T-helper 1 cell treated with Interleukin-12 subunit alpha and Interleukin-12 subunit beta and Interleukin-4 antibody, amounts not matched to agents 30 ng/mL and 1 ng/mL, for 36 hours (primary cell): ENCODE measurements around the gene POLD1. TPM values are rescaled to one million over a fixed set of nuclear protein-coding genes. Genes with fewer than 3 reads are reported as not detected.

Source experiments
- intact Hi-C: fragments of 100-400 bp; cut with micrococcal nuclease; formaldehyde crosslinking; loops from one replicate; pipeline ENCODE4 v1.15.1; 2024
- total RNA-seq: library from RNA; stranded (reverse); gene quantifications from 2 replicates; pipeline ENCODE4 v1.2.3, GENCODE V29; 2022

The POLD1 gene
- total RNA-seq, 1 donor from 2014 or later: 105 TPM

DNA sequence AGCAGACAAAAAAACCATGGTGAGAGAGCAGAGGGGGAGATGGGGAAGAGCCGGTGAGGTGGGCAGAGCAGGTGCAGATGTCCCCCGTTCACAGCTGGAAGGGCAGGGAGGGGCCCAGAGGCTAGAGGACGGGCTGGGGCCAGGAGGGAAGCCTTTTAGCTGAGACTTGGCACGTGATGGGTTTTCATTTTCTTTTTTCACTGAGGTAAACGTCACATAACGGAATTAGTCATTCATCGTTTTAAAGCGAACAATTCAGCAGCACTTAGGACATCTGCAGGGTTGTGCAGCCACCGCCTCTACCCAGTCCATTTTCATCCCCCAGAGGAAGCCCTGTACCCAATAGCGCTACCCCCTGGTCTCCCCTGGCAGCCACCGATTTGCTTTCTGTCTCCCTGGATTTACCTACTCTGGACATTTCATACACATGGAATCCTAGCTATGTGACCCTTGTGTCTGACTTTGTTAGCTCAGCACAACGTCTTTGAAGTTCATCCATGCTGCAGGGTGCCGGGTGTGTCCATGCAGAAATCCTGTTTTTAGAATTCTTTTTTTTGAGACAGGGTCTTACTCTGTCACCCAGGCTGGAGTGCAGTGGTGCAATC, 76.1 kb downstream of the POLD1 start:
- intact Hi-C loops: no loop called here

DNA sequence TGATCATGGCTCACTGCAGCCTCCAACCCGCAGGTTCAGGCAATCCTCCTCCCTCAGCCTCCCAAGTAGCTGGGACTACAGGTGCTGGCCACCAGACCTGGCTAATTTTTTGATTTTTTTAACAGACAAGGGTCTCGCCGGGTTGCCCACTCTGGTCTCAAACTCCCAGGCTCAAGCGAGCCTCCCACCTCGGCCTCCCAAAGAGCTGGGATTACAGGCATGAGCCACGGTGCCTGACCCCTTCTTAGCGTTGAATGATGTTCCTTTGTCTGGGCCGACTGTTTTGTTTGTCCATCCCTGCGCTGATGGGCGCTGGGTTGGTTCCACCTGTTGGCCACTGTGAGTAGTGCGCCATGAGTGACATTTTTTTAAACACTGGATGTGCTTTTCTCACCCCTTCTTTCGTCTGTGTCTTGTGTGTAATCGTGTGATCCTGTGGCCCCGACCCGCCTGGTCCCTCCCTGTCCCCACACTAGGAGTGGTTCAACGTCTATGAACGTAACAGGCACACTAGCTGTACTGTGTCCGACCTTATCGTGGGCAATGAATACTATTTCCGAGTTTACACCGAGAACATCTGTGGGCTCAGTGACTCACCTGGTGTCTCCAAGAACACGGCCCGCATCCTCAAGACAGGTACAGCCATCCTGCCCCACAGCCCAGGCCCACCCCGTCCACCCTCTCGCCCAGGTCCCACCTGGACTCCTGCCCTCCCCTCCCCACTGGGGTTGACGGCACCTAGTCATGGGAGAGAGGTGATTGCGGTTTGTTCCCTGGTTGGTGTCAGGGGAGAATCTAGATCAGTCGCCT, 77.1 kb downstream of the POLD1 start:
- intact Hi-C loops: loop anchor here (1.0 kb wide), 4 partner anchors 15 to 132 kb away; partner anchors contain the start of genes EMC10, GARIN5A and KCNC3

DNA sequence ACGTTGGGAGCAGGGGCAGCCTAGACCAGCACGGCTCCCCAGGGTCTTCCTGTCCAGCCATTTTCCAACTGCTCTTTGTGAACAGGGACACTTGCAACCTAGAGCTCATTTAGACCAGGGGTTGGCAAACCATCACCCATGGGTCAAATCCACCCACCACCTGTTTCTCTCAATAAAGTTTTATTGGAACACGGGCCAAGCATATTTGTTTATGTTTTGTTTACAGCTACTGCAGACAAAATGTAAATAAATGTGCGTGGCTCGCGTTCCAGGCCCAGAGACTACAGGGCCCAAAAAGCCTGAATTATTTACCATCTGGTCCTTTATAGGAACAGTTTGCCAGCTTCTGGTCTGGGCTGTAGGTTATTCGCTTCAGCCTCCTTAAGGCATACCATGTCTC, 78.8 kb downstream of the POLD1 start:
- intact Hi-C loops: no loop called here

DNA sequence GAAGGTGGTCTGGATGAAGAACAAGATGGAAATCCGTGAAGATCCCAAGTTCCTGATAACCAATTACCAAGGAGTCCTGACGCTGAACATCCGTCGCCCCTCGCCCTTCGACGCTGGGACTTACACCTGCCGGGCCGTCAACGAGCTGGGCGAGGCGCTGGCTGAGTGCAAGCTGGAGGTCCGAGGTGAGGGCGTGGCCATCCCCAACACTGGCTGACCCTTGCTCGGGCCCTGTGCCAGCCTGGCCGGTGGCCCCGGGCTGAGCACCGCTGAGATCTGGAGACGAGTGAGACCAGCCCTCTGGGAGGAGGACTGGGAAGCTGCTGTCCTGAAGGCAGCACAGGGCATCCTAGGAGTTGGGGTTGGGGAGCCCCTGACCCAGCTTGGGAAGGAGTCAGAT, 80.2 kb downstream of the POLD1 start:
- intact Hi-C loops: no loop called here

DNA sequence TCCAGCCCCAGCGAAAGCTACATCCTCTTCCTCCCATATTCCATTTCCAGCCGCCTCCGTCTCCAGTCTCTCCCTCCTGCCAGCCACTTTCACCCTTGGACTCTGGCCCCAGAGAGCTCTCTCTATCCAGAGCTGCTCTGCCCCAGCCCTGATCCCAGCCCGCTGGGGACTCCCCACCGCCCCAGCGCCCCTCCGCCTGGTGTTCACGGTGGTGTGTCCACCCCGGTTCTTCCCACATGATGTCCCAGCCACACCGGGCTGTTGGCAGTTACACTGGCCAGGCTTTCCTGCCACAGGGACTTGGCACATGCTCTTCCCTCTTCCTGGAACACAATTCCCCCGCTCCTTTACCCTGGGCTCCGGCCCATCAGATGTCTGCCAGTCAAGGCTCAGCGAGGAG, 80.9 kb downstream of the POLD1 start:
- intact Hi-C loops: no loop called here

DNA sequence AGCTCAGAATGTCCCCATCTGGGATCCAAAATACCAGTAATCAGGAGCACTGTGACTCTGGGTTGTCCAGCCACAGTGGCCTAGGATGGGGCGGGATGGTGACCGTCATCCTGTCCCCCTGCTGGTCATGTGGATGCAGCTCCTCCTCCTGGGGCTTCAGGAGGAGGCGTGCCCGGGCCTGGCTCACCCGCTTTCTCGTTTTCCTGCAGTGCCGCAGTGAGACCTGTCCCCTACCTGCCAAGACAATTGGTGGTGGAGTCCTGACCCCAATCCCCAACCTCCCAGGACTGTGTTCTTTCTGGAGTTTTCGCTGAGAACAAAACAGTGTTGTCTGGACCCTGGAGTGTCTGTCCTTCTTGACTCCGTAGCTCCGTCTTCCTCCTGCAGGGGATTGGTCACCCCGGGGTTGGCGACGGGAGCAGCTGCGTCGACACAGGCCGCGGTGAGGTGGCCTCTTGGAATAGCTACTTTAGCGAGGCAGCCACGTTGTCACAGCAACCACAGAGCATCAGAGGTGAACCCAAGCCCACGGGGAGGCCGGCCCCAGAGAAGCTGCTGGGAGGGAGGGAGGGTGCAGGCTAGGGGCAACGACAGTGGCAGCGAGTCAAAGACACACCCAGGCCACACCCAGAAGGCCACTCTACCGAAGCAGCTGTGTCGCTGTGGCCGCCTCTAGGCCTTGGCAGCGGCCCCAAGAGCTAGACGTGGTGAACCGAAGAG, 82.0 kb downstream of the POLD1 start:
- intact Hi-C loops: no loop called here

DNA sequence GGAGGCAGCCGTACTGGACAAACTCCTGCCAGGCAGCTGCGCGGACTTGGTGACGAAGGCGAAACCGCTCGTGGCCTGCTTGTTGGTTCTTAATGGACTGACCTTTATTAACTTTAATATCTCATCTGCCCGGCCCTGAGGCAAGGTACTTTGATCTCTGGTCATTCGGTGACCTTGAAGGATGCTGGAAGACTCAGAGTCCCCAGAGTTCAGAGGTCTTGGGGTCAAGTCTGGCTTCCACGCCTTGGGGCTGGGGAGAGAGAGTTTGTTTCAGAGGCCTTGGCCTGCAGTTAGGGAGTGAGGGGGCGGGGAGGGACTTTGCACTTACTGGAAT, 82.5 kb downstream of the POLD1 start:
- intact Hi-C loops: no loop called here

DNA sequence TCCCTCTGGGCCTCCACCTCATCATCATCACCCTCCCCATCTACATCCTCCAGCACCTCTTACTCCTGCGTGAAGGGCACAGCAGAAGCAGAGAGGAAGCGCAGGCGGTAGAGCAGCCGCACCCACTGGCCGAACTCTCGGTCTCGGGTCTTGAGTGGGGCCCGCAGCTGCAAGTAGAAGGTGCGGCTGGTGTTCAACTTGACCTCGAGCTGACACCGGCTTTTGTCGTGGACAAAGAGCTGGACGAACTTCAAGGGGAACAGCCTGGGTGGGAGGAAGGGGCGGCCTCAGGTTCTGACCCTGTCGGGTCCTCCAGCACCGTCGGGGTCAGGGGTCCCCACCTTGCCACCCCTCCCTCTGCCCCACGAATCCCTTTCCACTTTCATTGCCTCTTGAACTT, 83.4 kb downstream of the POLD1 start:
- intact Hi-C loops: no loop called here

Other genes starting within 250 kb of the POLD1 start
- gene IZUMO2, start 221.1 kb upstream of the POLD1 start, total RNA-seq: not detected in 2 replicates
- gene MYH14, start 180.7 kb upstream of the POLD1 start, total RNA-seq: not detected in 2 replicates
- 16.0 and 17.2 TPM in 2 replicates for gene KCNC3, start 55.0 kb upstream of the POLD1 start, total RNA-seq
- gene NAPSA, start 18.7 kb upstream of the POLD1 start, total RNA-seq: 8.3 and 10.4 TPM in 2 replicates
- gene NR1H2, start 7.9 kb upstream of the POLD1 start, total RNA-seq: 67.4 and 72.1 TPM in 2 replicates
- 0.86 and 0.95 TPM in 2 replicates for gene SPIB, start 34.6 kb downstream of the POLD1 start, total RNA-seq
- 0.44 and 0.76 TPM in 2 replicates for gene MYBPC2, start 48.5 kb downstream of the POLD1 start, total RNA-seq
- 81.8 and 81.9 TPM in 2 replicates for gene EMC10, start 92.2 kb downstream of the POLD1 start, total RNA-seq
- gene GARIN5A, start 92.5 kb downstream of the POLD1 start, total RNA-seq: 0.22 and 0.37 TPM in 2 replicates
- gene JOSD2, start 126.8 kb downstream of the POLD1 start, total RNA-seq: 40.0 and 40.5 TPM in 2 replicates
- not detected in 2 replicates for gene ASPDH, start 129.6 kb downstream of the POLD1 start, total RNA-seq
- gene LRRC4B, start 184.1 kb downstream of the POLD1 start, total RNA-seq: not detected in 2 replicates